Dermis blood vessel endothelial cell (primary cell): Measurements from ENCODE around the gene WDR43. TPM values are rescaled to one million over a fixed set of nuclear protein-coding genes. Genes with fewer than 3 reads are reported as not detected.
A peak's percentile ranks its signal among the peaks of the same experiment; 100 is the strongest.
"Not testable (repeated sequence)": the region's sequence is repeated elsewhere in the genome, so short reads cannot be mapped to it uniquely, and the experiment has no call there.

Source experiments
- DNase-seq: peaks from one replicate; pipeline ENCODE4 v3.0.0; 2010
- total RNA-seq: library from RNA; depleted of rRNA; stranded (reverse); fragments of >200 nt; gene quantifications from 2 replicates; pipeline ENCODE4 v1.2.3, GENCODE V29; 2014

WDR43 gene
- total RNA-seq, 1 donor from 2014 or later = 59.1 TPM

DNA sequence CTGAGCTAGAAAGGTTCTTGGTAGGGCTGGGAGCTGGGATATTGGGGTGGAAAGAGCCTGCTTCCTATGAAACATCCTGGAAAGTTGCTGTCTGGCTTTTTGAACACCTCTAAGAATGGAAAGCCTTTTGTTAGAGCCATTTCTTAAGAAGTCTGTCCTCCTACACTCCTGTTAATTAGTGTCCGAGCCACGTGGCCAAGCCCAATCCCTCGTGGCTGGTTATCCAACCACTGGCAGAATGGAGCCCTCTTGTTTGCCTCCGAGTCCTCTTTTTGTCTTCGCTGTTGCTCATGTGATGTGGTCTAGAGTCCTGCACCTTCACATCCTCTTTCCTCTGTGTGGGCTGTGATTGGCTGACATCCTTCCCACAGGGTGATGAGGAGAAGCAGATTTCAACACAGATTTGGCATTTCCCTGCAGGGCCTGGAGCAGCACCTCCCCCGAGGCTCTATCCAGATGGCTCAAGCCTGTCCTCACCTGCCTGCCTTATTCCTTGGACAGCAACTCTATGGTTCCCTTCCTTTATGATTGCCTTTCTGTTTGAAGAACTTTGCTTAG is 78.4 kb downstream of the WDR43 start:
- no peak for DNase-seq

DNA sequence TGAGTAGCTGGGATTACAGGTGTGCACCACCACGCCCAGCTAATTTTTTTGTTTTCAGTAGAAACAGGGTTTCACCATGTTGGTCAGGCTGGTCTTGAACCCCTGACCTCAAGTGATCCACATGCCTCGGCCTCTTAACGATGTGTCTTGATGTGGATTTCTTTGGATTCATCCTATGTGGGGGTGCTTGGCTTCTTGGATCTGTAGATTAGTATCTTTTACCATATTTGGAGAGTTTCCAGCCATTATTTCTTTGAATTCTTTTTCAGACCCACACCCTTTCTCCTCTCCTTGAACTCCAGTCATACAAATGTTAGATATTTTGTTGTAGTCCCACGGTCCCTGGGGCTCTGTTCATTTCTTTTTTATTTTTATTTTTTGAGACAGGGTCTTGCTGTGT is 79.8 kb downstream of the WDR43 start:
- no peak for DNase-seq

DNA sequence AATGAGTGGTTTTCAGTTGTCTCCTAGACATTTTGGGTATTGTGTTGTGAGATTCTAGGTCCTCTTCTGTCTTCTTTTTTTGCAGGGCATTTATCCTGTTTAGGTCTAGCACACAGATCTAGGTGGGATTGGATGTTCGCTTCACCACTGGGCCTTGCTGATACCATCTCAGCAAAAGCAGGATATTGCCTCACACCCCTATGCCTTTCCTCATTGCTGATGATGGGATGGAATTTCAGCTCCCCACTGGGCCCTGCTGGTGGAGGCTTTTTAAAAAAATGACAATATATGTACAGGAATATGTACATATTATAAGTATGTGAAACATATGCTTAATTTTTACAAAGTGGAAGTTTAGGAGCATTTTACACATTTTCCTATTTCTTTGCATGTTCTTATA is 81.2 kb downstream of the WDR43 start:
- DNase-seq = no peak

DNA sequence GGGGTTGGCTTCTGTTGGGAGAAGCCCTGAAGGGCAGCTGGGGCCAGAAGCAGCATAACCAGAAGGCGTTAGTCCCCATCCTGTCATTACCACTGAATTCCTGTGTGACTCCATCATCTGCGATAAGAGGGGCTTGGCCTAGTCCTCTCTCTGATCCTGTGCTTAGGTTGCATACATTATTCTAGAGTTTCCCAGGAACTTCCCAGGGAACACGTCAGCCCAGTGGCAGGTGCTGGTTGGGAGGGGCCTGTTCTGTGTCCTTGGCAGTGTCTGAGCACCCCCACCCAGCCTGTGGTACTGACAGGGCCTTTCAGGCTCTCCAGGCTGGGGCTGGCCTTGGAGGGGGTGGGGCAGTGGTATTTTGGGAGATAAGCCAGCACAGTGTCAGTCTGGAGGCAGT is 82.1 kb downstream of the WDR43 start:
- no peak for DNase-seq

DNA sequence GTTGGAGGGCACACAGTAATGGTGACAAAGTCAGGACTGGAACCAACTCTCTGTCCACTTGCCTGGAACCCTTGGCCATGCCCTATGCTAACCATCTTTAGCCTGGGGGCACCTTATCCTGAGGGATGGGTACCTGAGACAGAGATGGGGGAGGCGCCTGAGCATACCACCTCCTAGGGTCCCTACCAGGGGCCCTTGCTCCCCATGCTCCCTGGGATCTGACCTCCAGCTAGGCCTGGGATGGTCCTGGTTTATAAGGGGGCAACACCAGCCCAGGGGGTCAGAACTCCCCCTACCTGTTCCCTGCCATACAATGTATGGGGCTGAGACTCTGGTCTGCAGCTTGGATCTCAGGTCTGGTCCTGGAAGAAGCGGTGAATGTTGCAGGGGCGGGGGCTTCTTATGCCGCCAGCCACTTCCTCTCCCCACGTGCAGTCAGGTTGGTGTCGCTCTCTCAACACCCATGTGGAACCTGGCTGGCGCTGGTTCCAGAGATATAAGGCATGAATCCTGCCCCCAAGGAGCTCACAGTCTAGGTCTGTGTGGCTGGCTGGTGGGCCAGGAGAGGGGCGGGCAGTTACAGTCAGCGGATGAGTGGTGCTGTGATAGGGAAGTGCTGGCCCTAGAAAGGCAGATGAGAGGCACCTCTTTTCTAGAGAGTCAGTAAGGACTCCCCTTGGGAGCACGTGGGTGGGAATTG is 82.9 kb downstream of the WDR43 start:
- no peak for DNase-seq

DNA sequence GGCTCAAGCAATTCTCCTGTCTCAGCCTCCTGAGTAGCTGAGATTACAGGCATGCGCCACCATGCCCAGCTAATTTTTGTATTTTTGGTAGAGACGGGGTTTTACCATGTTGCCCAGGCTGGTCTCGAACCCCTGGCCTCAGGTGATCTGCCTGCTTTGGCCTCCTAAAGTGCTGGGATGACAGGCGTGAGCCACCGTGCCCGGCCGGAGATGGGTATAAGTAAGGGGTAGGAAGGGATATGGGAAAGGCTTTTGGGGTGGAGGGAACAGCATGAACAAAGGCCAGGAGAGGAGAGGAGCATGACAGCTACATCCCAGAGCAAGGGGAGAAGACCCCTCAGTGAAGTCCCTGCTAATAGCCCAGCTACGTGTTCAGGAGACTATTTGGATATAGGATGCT is 83.5 kb downstream of the WDR43 start:
- not testable (repeated sequence) for DNase-seq

DNA sequence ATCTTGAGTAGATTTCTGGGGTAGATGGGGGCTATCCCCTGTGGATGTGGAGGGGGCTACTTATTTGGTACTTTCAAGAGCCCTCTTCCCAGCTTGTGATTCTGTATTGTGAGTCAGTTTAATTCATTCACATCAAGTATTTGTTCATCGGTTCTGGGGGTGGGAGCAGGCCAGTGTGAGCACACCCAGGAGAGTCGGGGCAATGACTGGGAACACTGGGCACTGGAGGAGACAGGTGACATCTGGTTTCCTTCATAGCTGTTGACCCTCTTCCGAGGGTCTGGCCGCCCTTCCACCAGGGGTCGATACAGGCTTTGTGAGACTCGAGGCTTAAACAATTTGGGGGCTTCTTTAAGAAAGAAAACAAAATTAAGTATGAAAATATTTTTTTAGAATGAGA is 84.1 kb downstream of the WDR43 start:
- DNase-seq = no peak

DNA sequence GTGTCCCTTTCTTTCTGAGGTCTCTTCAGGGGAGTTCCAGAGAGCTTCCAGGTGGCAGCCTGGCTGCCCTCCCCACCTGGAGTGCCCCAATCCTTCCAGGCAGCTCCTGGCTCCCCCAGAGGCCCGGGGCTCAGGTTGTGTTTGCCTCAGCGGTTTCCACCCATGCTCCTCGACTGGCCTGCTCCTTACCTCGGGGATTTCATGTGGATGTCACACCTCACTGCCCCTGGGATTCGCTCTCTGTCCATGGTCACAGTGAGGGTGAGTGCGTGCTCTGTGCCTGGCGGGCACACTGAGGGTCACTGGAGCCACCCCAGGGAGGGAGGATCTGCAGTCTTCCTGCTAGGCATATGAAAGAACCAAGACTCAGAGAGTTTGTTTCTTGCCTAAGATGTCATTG is 84.6 kb downstream of the WDR43 start:
- no peak for DNase-seq

DNA sequence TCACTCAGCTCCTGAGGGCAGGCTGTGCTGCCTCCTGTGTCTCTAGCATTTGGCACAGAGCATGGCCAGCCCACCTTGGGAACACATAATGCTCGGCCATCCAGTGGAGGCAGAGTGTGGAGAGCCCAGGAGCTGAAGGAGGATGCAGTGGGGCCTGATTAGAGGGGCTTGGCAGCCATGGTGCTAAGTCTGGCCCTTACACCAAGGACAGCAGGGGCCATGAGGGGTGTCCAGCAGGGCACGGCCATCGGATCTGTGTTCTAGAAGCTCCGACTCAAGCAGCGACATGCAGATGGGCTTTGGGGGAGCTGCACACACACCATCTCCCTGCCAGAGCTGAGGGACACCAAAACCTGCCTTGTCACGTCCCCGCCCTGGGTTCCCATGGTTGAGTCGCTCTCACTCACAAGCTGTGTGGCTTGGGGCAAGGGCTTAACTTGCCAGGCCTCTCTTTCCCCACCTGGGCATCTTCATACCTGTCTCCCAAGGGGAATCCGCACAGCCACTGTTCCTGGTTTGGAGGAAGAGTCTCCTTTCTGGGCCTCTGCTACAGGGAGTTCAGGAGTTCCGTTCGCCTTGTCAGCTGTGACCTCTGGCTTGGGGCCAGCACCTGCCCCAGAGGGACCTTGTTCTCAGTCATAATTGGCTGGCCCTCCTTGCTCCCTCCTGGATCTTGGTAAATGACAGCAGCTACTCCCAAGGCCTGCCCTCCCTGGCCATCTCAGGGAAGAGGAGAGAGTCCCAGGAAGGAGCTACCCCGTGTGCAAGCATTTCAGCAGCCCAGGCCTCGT is 85.3 kb downstream of the WDR43 start:
- no peak for DNase-seq

DNA sequence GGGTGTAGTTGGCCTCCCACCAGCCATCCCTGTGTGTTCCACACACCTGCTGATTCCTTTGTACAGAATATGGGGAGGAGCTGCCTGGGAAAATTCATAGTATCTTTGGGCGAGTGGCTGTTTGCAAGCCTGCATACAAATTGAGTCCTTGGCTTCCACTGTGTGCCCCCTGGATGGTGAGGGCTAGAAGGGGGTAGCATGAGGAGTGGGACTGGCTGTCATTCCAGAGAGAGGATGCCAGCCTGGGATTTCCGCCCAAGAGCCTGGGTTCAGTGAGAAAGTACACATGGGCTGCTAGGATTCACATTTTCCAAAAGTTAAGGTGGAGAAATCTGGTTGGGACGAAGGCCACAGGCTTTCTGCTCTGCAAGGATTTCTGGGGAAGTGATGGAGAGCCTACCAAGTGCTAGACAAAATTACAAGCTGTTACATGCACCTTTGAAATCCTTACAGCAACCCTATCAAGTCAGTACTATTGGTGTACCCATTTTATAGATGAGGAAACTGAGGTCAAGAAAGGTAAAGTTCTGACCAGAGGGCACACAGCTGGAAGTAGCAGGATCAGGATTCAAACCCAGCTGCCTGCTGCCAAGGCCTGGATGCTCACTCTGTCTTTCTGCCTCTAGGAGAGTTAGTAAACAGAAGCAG is 86.0 kb downstream of the WDR43 start:
- no peak for DNase-seq

DNA sequence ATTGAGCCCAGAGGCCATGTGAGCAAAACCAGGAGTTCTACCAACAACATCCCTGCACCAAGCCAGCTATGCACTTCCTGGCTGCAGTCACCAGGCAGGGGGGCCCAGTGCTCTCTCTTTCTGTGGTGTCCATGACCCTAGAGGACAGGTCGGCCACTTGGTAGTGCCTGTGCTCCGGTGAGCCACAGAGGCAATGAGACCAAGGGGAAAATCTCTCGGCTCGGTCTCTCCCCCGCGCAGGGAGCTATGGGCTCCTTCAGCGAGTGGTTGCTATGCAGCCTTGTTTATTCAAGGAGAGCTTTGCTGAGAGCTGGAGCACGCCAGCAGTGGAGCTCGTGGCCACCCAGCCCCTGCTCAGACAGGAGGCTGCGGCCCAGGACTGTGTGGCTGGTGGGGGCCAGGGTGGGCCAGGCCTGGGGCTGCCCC is 86.6 kb downstream of the WDR43 start, which contains the start of gene TOGARAM2:
TSS of gene TOGARAM2 (plus strand) at position 283 of the 426 bp plus-strand sequence. CDS start 13,537 bp downstream, outside the sequence.
- DNase-seq = no peak

DNA sequence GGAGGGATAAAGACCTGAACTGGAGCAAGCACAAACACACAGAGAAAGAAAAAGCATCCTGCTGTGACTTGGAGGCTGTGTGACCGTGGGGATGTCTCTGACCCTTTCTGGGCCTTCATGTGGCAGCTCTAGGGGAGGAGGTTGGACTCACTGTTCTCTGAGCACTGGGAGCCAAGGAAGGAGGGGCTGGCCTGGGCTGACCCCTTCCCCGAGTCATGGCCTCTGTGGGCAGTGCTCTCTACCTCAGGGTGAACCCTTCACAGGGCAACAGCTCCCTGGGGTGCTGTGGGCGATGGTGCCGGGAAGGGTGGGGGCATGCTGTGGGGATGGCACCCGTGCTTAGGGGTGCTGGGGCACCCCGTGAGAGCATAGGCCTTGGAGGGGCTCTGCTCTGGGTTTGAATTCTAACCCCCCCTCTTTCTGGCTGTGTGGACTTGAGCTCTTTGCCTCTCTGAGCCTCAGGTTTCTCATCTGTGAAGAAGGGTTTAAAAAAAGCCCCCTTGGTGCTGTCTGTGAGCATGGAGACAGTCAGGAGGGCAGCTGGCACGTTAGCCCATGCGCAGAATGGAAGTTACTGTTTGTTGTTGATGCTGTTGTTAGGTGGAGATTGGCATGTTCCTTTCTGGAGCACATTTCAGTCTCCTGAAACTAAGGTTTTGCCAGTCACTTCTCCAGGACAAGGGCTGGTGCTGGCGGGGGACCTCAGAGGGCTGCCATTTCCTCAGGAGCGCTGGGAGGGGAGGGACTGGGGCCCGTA is 87.3 kb downstream of the WDR43 start:
- no peak for DNase-seq

DNA sequence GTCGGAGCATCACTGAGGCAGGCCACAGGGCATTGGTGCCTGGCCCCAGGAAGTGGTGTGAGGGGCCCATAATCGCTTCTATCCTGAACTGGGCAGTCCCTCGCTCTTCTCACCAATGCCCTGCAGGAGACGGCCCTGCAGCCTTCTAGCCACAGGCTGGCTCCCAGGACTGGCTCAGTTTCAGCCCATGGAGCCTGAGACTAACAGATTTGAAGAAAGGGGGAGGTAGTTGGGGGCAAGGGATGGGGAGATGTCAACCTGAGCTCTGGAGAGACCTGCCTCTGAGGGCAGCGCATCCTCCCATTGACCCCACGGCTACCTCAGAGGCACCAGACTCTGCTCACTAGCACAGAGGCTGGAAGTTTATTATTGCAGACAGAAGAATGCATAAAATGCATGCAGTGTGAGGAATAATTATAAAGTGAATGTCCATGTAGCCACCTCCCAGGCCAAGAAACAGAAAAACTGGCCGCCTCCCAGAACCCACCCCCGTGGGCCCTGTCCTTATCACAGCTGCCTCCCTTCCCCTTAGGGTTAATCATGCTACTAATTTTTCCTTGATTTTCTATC is 88.0 kb downstream of the WDR43 start:
- DNase-seq = no peak

DNA sequence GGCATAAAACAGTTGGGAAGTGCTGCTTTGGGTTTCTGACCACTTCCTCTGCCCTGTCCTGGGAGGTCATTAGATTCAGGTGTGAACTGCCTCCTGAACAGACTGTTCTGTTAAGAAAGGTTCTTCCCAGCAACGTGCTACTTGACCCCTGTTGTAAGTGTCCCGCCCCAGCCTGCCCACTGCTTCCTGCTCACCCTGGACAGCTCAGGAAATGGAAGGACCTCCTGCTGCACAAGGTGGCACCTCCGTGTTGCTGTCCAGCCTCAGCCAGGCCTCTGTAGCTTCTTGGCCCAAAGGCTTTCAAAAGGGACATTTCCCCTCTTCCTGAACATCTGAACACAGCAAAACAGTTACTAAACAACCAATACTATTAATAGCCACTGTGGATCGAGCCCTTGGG is 92.0 kb downstream of the WDR43 start:
- peak; percentile 44 for DNase-seq

DNA sequence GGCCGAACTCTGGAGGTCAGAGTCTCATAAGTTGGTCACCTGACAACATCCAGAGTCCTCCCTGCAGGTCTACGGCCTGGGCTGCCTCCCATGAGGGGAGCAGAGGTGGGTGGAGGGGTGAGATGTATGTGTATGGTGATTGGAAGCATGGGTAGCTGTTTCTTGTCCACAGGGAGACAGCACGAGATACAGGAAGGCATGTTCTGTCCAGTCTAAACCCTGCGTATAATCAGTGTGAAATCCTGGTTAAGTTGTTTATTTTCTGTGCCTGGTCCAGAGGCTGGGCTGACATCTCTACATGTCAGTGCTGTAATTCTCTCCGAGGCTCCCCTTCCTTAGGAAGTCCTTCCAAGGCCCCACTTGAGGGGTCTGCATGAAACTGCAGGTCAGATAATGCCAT is 95.5 kb downstream of the WDR43 start:
- no peak for DNase-seq

DNA sequence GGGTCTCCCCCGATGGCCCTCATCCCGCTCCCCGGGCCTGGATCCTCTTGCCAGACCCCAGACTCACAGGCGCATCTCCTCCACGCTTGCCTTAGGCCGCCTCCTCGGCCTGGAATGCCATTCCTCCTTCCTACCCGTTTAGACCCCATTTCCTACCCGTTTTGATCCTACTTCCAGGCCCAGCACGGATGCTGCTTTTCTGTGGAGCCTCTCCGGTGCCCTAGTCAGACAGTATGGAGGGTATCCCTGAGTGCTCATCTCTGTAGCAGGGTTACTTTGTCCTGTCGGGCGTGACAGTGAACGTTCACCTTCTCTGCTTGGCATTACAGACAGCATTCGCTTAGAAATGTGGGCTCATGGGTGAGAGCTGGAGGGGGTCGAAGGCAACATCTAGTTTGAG is 96.0 kb downstream of the WDR43 start:
- DNase-seq = no peak

DNA sequence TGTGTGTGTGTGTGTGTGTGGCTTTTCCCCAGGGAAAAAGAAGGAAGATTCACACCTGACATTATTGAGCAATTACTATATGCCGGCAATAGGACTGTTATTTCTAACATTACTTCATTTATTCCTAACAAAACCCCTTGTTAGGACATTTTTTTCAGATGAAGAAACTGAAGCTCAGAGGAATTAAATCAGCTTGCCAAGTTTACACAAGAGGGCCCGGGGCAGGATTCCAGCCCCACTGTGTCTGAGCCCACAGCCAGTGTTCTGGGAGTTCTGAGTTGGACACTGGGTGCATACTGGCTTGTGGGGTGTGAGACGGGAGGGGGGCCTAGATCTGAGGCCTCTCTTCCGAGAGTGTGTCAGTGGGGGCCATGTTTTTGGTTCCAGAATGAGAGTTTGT is 96.6 kb downstream of the WDR43 start:
- no peak for DNase-seq

DNA sequence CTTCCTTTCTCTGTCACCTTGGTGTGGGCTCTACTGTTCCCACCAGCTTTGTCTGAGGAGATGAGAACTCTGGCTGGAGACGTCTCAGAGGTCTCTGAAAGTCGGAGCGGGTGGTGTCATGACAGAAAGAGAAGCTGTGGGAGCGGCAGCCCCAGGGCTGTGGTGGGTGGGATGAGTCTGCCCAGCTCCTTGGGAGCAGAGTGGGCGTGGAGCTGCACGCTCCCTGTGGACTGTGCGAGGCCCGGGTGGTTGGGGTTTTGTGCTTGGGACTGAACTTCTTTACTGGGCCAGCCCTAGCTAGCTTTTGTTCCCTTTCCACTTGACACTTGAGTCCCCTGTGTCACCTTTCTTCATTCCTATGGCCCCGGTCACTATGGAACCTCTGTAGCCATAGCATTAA is 97.0 kb downstream of the WDR43 start:
- no peak for DNase-seq

DNA sequence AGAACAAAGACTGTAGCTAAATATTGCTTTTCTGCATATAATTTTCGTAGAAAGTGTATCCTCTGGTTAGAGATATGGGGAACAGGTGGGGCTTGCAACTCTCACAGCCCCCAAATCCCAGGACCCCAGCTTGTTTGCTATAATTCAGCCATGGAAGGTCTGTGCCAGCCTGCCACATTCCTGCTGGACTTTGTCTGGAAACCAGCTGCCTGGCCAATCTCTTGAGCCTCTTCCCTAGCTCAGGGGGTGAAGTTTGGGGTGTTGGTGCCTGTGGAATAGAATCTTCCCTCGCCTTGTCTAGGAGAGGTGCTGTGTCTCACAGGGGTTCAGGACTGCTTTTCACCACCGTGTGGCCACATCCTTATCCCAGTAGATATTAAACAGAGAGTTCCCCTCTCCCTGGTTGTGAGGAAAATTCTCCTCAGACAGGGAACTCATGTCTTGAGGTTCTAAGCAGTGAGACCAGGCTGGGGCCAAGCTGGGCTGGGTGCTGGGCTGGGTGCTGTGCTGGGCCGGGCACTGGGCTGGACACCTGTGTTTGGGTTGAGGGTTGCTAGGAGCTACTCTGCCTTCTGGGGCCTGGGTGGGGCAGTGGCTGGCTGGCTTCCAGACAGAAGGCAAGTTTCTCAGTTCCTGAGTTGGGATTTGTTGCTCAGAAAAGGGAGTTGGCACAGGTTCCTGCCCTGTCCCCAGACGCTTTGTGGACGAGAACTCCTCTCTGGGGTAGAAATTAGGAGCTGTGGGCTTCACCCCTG is 98.9 kb downstream of the WDR43 start:
- no peak for DNase-seq

DNA sequence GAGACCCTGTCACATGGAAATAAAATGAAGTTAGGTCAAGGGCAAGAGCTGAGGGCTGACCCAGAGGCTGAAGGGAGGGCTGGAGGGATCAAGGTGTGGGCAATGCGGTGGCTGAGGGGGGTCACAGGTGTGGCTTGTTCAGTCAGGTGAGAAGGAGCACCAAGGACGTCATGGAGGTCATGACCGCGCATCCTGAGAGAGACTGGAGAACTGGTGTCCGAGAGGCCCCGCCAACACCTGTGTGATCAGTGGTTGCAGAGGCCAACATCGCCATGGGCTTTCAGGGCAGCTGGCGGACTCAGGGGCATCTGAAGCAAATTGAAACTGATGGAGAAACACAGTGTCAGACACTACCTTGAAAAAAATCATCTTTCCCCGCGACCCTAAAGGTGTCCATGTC is 99.6 kb downstream of the WDR43 start:
- DNase-seq = no peak

DNA sequence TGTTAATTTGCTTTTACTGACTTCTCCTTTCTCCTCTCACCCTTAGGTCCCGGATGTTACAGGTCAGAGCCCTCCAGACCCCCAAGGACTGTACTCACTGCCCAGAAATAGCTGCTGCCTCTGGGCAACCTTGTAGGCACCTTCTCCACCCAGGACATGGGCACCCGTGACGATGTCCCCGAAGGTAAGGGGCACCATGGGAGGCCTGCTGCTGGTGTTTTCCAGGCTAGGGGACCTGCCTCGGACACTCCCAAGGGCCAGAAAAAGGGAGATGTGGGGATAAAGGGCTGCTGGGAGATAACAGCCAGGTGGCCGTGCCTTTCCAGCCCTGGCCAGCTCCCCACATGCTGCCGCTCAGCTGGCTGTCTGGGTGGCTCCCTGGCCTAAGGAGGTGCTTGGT is 100.2 kb downstream of the WDR43 start:
- DNase-seq = no peak
